ENCODE measurements around the gene BUD13.
A peak's percentile ranks its signal among the peaks of the same experiment; 100 is the strongest.
"Not testable (repeated sequence)": the region's sequence is repeated elsewhere in the genome, so short reads cannot be mapped to it uniquely, and the experiment has no call there.

Gene BUD13

DNA sequence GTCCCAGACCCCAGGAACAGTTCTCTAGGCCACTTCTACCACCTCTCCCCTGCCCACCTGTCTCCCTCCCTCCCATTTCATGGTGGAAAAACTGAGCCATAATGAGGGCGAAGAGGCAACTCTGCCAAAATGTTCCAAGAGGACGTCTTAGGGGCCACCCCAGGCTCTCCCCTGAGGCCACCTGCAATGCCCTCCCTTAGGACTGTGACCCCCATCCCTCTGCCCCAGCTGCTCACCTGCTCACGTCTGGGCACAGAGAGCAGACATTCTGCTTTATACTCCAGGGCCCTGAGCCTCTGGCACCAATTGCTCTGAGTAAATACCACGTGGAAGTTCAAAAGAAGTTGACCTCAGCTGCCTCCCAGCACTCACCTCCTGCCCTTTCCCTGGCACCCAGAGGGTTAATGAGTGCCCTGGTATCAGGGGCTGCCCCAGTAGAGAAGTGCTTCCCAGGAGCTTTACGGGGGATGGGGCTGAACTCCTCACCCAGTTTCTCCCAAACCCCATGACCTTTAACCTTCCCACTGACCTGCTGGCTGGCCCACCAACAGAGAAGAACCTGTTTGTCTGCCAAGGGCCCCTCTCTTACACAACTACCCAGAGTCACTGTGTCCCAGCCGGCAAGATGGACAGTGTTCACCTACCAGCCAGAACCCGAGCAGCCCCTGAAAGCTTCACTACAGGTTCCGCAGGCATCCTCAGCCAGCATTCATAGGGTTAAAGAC, 19.5 kb upstream of the BUD13 start:
- no peak for DNase-seq

GRCh38 chr11:116791813-116792143, 19.0 kb upstream of the BUD13 start, which contains the start of gene APOA5:
Gene APOA5 (minus strand): TSS chr11:116791879. CDS start chr11:116791860, 19 bp downstream.
- DNase-seq, result no peak

DNA sequence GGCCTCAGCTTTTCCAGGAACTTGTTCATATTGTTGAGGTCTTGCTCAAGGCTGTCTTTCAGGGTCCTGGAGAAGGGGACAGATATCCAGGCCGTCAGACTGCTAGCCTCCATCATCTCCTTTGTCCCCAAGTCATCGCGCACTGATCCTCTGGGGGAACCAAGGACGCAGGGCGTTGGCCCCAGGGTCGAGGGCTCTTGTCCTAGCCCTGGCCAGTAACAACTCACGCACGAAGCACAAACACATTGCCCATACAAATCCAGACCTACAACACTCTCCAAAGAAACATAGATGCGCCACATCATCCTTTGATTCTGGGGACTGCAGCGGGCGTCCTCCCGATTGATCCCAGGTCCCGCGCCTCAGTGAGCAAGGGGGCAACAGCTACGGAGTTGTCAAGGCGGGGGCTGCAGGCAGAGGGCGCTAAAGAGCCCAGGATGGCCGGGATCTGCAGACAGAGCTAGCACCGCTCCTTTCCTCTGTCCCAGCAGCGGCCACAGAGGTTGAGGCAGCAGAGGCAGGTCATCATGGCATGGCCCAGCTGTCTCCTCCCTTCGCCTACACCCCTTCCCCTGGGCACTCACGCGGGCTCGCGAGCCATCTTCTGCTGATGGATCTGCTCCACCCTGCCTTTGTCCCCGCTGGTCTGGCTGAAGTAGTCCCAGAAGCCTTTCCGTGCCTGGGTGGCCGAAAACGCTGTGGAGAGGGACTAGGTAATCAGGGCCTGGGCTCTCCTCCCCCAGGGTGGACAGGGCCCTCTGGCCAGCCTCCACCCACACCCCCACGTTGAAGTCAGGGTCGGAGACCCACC, 18.4 kb upstream of the BUD13 start:
- DNase-seq, result peak; percentile 71 to 73

DNA sequence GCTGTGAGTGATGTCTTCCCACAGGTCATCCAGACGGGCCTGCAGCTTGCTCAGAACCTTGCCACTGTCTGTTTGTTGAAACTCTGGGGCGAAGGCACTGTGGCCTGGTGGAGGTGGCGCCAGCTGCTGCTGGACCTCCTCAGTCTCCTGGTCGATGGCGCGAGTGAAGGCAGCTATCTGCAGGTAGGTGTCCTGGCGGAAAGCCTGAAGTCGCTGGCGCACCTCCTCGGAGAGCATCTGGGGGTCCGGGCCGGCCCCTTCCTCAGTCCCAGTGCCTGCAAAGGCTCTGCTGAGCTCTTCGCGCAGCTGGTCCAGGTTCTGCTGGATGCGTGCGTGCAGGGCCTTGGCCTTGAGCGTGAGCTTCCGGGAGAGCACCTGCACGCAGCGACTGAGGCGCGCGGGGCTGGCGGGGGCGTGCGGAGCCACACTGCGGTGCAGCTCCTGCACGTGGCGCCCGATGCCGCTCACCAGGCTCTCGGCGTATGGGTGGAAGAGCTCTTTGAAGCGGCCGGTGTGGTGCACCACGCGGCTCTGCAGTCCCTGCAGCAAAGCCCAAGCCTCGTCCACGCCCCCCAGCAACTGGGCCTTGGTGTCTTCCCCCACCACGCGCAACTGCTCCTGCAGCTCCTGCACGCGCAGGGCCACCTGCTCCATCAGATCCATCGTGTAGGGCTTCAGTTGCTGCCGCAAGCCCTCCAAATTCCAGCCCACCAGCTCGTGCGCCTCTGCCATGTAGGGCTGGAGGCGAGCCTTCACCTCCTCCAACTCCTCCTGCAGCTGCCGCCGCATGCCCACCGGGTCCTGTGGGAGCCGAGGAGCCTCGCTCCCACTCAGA, 17.6 kb upstream of the BUD13 start:
- DNase-seq, result no peak

DNA sequence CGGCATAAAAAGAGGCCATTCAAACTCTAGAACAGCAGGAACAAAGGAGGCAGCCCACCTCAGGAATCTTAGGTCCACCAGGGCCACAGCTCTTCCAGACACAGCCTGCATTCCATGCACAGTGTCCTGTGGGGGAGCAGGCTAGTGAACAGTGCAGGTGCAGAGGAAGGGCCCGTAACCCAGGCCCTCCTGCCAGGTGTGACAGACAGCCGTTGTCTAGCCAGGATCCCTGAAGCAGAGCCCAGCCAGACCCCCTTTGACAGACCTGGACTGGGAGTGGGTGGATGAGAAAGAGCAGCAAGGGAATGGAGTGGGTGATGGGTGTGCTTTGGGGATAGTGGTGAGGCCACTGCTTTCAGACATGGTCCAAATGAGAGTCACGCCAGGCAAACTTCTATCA, 16.2 kb upstream of the BUD13 start:
- no peak for DNase-seq

- no peak for DNase-seq
Observed at GRCh38 chr11:116788534-116788933, 15.7 kb upstream of the BUD13 start.

DNA sequence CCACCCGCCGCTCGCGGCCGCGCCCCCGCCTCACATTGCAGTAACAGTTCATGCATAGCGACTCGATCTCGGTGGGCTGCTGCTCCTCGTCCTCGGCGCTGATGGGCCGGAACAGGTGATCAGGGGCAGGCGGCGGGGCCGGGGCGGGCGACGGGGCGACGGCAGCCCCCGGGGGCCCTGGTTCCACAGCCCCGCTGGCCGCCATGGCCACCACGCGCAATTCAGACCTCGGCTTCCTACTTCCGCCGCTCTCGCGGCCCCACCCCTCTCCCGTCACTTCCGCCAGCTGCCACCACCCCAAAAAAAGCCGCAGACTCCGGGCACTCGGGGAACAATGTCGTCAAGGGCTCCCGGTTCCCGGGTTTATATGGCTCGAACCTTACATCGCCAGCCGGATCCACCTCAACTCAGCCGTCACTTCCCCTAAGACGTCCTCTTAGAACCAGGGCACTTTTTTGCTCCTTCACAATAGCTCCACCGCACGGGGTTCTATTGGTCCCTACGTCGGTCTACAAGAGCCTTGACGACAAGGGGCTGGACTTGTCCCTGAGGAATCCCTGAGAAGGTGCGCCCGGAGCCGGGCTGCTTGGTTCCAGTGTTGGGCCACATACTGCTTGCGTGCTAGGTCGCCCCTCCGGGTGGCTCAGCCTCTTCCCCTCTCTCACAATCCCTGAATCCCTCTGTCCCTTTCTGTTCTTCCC, 15.1 kb upstream of the BUD13 start, which contains the start of gene ZPR1:
TSS of gene ZPR1 (minus strand) at position 238 of the 701 bp plus-strand sequence. CDS start at position 205, 33 bp downstream.
- DNase-seq, result peak; percentile 56 to 80

DNA sequence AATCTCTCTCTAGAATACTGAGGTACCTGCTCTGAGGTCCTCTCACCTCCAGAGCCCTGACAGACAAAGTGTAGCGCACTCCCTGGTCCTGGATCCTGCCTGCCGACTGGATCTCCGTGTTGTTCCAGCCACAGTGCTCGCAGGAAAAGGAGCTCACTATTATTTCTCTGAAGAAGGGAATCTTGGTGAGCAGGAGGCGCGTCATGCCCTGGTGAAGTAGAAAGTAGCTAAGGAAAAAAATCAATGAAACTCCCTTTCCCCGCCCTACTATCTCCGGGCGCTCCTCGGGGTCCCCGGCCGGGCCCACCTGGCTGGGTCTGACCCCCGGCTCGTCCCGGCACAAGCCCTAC, 14.6 kb upstream of the BUD13 start:
- DNase-seq, result no peak

GRCh38 chr11:116786966-116787365, 14.2 kb upstream of the BUD13 start:
- DNase-seq, result no peak

DNA sequence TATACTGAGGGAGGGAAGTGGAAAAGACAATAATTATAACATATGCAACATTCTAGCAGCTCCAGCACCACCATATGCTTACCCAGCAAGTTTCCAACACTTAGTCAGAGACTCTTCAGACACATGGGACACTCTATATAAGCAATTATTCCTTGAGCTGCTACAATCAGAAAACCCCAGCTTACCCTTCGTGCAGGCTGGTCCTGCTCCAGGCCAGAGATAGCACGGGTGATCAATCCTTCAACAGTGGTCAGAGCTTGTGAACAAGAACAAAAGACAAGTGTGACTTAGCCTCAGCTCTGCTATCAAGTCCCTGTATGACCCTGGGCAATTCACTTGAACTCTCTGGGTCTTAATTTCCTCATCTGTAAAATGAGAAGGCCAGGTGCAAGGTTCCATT, 13.5 kb upstream of the BUD13 start:
- DNase-seq, result no peak

DNA sequence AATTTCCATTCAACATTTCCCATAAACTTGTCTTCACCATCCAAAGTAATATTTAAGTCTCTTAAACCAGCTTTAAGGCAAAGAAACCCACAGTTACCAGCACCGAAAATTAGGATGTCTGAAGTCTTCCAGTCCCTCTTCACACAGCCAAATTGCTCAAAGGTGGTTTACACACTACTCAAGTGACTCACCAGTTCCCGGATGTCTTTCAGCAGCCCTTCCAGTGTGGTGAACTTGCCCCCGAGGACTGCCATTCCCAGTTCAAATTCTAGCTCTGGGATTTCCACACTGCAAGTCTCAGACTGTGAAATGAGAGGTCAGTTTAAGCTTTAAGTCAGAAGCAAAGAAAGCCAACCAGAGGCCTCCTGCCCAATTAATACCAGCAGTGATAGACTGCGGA, 9.9 kb upstream of the BUD13 start:
- DNase-seq, result no peak

GRCh38 chr11:116778556-116778955, 5.8 kb upstream of the BUD13 start:
- DNase-seq, result no peak

GRCh38 chr11:116777056-116777455, 4.3 kb upstream of the BUD13 start:
- DNase-seq, result no peak

DNA sequence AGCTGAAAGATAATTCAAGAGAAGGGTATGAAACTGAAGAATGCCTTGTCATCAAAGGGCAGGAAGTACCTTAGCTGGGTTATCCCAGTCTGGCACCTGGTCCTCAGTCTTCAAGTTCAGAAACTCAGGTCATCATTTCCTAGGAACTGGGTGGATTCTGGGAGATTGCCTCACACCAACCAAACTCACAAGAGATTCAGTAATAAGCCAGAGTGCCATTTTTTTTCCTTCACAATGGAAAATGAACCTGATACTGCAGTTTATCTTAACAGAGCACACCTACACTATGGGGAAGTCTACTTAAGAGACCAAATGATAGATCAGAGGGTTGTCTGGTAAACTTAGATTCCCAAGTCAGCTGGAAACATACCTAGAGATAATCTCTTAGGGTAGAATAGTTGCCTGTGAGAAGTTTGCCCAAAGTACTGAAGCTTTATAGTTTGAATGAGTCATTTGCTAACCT, 3.8 kb upstream of the BUD13 start:
- no peak for DNase-seq

GRCh38 chr11:116775975-116776374, 3.2 kb upstream of the BUD13 start:
- no peak for DNase-seq

DNA sequence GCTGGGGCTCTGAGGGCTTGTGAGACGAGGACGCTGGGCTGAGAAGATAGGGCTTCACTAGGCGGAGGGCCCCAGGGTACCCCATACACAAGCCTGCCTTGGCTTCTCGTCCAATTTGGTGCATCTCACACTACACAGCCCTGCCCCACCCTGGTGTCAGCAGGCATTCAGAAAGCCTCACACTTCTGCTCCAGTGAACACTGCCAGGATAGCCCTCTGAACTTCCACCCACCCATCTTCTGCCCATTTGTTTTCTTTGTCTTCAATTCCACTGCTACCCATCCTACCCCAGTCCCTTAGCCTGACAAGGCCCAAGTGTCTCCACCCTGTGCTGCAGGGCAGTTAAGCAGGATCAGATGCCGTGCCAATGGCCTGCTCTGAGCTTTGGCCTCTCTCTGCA, 1.9 kb upstream of the BUD13 start:
- DNase-seq, result no peak

DNA sequence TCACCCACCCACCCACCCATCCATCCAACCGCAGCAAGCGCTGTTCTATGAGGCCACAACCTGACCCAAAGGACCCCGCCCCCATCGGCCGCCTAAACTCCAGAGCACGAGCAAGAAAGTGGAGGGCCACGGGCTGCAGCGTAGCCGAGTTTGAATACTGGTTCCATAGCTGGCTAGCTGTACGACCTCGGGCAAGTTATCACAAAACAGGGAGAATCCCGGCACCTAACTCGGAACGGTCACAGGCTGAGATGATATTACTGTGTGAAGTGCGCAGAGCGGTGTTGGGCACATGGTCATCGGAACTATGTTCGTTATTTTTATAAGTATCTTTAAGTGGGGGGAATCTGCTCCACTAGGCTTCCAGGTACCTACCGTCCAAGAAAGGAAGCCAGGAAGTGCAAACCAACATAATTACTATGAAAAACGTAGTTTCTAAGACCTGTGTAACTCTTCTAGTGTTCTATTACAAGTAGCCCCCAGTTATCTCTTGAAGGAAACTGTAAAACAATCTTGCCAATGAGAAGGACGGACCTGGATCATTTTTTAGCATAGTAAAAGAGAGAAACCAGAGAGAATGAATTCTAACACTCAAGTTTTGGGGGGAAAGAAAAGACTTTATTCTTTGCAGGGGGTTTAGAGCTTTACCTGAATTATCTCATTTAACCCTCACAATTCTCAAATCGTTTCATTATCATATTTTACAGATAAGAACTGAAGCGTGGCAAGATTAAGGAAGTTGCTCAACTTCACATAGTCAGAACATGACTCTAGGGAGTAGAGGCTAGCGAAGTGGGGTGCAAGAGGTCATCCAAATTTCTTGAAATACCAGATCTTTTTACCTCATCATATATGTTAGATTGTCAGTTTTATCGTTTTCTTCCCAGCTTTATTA, 663 bp upstream of the BUD13 start:
- no peak for DNase-seq

DNA sequence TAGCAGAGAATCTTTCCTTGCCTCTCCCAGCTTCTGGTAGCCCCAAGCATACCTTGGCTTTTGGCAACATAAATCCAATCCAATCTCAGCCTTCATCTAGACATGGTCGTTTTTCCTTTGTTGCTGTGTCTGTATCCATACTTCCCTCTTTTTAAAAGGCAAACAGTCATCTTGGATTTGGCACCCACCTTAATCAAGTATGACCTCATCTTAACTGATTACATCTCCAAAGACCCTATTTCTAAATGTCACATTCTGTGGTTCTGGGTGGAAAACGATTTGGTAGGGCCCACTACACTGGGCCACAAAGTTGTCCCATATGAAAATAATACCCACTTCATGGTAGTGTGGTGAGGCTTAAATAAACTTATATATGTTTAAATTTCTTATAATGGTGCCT, 852 bp downstream of the BUD13 start:
- DNase-seq, result no peak

DNA sequence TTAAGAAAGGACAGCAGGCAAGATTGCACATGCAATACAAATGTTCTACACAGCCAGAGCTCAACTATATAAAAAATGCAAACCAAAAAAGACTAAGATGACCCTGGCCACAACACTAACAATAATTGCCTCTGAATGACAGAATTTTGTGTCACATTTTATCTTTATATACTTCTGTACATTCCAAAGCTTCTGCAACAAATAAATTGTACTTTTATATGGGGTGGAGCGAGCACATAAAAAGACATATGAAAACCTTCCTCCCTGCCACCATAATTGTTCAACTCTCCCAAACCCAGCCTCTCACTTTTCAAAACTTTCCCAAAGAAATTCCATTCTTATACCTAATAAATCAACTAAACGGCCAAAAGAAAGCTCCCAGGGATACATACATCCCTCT, 10.7 kb downstream of the BUD13 start:
- no peak for DNase-seq

GRCh38 chr11:116756044-116756443, 16.7 kb downstream of the BUD13 start:
- not testable (repeated sequence) for DNase-seq

DNA sequence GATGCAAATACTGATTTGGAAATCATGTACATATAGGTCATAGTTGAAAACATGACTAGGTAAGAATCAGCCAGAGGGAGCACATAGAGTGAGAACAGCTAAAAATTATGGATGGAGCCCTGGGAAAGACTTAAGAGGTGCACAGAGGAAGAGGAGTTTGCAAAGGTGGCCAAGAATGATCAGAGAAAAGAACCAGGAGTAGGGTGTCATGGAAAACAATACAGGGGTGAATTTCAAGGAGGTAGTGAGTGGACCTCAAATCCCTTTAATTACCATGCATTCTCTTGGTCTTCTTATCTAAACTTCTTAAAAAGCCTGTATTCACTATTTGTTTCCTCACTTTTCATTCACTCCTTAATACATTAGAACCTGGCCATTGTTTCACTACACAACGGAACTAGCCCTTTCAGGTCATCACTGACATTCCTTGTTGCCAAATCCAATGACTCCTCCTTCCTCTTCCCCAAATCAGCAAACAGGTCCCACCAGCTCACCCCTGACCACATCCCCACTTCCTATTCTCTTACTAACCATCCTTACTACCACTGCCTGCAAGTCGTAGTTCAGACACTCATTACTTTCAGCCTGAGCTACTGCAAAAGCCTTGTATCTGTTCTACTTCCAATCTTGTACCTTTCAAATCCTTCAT, 22.6 kb downstream of the BUD13 start:
- no peak for DNase-seq

Measured in hippocampal formation (tissue), 2 donors.